Measurements from ENCODE around the gene EDRF1.

EDRF1 gene

DNA sequence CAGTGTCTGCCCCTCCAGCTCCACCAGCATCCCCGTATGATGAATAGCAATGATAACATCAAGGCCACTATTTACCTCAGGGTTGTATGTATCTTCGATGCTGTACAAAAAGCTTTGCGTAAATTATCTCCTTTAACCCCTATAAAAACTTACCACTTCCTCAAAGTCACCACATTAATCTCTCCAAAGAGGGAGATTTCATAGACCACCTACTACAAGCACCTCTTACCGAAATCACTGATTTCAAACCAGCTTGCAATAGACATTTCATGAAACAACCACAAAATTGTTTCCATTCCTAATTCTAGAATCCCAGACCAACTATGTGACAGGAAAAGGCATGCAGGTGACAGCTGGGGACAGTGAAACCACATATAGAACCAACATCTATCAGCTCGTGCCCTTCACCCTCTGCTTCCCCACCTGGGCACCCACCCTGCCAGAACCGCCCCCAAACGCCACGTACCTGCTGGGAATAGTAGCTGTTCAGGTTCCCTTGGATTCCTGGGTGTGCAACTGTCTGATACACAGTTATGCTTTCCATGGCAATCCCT is 76.2 kb downstream of the EDRF1 start:
- DNase-seq: no peak

DNA sequence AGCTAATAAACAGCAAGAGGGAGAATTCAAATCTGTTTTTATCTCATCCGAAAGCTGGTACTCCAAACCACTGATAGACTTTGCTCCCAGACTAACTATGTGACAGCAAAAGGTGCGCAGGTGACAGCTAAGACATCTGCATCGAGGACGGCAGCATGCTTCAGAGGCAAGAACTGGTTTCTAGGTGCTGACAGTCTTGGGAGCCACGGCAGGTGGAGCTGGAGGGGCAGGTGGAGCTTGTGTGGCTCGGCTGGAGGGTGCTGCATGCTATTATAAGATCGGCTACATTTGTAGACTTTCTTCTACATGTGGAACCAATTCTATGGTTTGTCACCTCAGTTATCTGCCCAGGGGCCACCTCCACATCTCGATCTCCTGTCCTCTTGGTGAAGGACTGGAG is 77.9 kb downstream of the EDRF1 start:
- no peak for DNase-seq

DNA sequence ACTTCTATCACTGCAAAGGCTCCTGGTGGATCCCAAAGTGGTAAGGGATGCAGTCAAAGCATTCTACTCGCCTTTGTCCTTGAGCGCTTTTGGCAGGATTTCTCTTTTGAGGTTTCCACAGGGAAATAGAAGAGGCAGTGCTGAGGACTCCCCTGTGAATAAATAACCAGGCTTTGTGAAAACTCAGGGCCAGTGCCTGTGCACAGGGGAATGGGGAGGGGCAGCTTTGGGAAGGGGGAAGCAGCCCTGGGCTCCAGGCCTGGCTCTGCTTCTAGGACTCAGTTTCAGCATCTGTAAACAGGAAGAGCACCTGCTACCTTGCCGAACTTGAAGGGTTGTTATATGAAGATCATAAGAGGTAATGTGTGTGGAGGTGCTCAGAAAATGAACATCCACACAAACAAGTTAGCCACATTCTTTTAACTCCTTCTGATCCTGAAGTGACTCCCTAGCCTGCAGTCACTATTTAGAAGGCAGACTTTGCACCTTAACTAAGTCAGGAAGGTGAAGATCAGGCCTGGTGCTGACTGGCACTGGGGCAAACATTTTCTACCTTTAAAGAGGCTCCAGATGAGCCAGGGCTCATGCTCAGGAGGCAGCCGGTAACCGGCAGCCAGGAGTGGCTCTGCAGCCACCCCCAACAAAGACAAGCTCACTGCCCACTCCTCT is 78.6 kb downstream of the EDRF1 start:
- DNase-seq: no peak

DNA sequence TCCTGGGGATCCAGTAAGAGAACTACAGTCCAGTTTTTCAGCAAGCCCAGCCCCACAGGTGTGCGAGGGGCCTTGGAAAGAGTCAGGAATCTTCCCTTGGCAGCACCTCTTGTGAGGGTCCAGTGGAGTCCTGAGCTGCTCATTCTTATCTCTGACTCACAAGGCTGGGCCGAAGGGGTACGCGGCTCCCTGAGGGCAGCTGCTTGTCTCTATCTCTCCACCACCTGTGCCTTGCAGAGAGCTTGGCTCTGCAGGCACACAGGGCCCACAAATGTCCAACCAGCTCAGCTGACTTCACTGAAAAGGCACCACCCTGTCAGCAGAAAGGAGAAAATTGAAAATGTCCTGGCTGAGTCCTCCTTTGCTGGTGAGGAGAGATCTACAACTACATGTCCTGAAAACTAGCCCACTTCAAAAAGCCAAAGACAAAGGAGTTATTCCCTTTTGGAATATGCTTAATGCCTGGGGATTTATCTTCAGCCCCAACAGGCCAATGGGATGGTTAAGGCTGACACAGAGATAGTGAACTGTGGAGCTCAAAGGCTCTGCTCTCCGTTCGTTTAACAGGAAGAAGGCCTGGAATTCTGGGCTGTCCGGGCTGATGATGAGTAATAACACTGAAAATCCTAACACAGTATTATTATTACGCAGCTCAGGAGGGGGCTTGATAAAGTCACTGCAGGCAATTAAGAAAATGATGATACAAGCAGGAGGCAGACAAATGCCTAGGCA is 80.1 kb downstream of the EDRF1 start:
- DNase-seq: no peak

DNA sequence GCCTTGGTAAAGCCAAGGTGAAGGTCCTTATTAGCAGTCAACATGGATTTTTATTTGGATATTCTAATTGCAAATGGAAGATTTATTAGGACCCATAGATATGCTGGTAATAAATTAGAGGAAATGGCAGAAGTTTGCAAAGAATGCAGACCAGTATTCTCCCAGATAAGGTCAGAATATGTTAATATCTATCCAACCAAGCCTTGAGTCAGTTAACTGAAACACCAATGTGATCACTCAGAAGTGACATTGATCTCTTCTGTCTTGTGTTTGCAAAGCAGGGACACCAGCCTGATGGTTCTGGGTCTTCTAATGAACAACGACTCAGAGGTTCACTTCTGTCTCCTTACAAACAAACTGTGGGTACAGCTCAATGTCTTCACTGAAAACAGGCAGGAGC is 82.1 kb downstream of the EDRF1 start:
- DNase-seq: no peak

DNA sequence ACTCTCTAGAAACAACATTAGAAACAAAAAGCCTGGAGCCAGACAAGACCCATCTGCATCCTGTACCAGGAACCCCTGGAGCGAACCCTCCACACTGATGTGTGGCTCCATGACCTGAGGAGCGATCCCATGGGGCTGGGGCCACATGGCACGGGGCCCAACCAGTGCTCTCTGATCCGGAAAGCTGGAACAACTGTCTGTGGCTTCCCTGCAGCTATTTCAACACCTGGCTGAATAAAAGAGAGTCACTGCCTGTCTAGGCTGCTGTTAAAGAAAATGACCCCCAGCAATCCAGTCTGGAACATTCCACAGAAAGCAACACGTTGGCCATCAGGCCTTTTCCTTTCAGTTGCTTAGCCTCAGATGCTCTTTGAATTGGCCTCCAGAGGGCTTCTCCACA is 82.6 kb downstream of the EDRF1 start:
- no peak for DNase-seq

DNA sequence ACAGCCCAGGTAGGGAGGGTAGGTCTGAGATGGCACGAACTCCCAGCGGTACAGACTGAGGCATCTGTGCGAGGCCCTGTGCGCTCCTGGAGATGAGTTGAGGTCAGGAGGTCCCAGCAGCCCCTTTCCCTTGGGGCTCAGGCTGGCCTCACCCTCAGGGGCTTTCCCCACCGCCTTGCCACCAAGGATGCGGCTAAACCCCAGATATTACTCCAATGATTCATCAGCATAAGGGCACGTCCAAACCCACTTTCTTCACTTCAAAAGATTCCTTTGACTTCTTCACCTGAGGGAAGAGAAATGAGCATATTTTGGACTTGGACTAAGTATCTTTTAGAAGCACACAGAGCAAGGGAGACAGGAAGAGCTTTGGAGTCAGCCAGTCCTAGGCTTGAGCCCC is 83.2 kb downstream of the EDRF1 start:
- DNase-seq: no peak

DNA sequence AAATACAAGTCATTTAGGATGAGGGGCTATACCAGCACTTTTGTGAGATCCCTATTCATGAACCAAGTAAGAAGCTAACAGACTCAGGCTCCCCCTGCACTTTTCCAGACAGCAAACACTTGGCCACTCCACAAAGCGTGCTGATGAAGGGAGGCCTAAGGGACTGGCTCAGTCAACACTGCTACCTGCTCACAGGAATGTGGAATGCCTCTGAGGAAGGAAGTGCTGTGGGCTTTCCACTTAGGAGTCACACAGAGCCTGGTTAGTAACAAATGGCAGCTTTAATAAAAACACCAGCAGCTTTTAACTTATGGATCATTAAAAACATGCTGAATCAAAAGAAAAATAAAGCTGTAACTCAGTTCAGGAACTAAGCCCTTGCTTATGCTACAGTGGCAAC is 88.5 kb downstream of the EDRF1 start:
- no peak for DNase-seq

DNA sequence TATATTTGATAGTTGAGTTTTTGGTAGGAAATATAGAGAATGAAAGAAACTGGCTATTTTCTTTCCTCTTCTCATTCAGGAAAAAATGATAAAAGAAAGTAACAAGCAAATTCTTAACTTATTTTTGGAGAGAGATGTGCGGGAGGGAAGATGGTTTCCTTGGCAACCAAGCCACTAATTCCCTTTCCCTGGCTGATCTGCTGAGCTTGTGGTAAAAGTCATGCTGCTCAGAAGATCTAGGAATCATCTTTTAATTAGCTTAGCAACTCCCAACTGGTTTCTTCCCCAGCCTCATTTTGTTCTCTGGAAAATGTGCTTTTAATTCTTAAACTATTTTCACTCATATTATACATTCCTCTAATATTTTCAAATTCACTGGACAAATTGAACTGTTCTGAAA is 91.7 kb downstream of the EDRF1 start:
- no peak for DNase-seq

DNA sequence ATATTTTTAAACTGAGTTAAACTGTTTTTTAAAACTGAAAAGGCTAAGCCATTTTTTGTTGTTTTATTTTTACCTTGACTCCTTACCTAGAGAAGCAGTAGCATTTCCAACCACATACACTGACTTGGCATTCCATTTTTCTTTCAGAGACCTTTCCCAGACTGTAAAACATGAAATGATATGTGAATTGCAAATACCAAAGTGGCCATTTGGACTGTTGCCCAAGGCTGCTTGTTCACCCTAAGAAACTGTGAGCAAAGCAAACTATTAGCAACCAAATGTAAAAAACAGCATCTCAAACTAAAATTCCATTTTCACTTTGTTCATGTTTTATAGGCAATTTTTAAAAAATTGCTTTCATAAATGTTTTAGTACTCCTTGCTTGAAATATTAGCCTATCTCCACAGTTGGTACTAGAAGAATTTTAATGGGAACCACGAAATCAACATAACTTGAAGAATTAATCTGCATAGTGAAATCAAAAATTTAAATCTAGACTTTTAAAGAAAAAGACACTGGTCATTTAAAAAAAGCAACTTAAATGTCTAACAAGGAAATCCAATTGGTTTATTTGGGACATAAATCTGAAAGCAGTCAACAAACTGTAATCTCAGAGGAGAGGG is 92.7 kb downstream of the EDRF1 start:
- DNase-seq: no peak

Data from NCI-H526 treated with DMSO at 0.1 percent for 48 hours (cell line).